Glutamatergic neuron (in vitro differentiated cells): Measurements from ENCODE around the gene LRRK1. TPM values are rescaled to one million over a fixed set of nuclear protein-coding genes. Genes with fewer than 3 reads are reported as not detected.

ENCODE experiments used
- DNase-seq: peaks from one replicate; pipeline ENCODE4 v3.0.0; 2022
- H3K27ac Mint-ChIP-seq: one replicate; pipeline ENCODE4 v1.8.0; 2020; ENCODE audit warnings: mild to moderate bottlenecking, mixed read lengths, inconsistent platforms; ENCODE audit not compliant: unreplicated experiment
- H3K27me3 Mint-ChIP-seq: one replicate; pipeline ENCODE4 v1.8.0; 2020; ENCODE audit warnings: mild to moderate bottlenecking, moderate library complexity, mixed read lengths, inconsistent platforms; ENCODE audit not compliant: unreplicated experiment
- H3K36me3 Mint-ChIP-seq: one replicate; pipeline ENCODE4 v1.8.0; 2020; ENCODE audit warnings: mild to moderate bottlenecking, mixed read lengths, inconsistent platforms; ENCODE audit not compliant: unreplicated experiment
- H3K4me1 Mint-ChIP-seq: one replicate; pipeline ENCODE4 v1.8.0; 2020; ENCODE audit warnings: mild to moderate bottlenecking, low read depth, mixed read lengths, inconsistent platforms; ENCODE audit not compliant: unreplicated experiment
- H3K4me3 Mint-ChIP-seq: one replicate; pipeline ENCODE4 v1.8.0; 2020; ENCODE audit warnings: mild to moderate bottlenecking, mixed read lengths, inconsistent platforms; ENCODE audit not compliant: unreplicated experiment
- H3K9me3 Mint-ChIP-seq: one replicate; pipeline ENCODE4 v1.8.0; 2020; ENCODE audit warnings: mild to moderate bottlenecking, moderate library complexity, mixed read lengths, inconsistent platforms; ENCODE audit not compliant: unreplicated experiment
- CTCF ChIP-seq: fragments of 200-600 bp; sonication (generic); IDR thresholded peaks from one replicate; pipeline ENCODE4 v1.5.0; 2021; ENCODE audit not compliant: partially characterized antibody, unreplicated experiment
- total RNA-seq: library from RNA; stranded (reverse); fragmentation: NEBNext Ultra II Directional; extraction: Animal tissue kit (Norgen Biotek cat#: 25700); gene quantifications from one replicate; pipeline ENCODE4 v1.2.1, GENCODE V29; 2021; ENCODE audit not compliant: unreplicated experiment

The LRRK1 gene
- total RNA-seq, 1 donor from 2014 or later: 1.5 TPM

- TF ChIP-seq CTCF: no peak
- DNase-seq: no peak
- Mint-ChIP-seq H3K27me3 (peaks cover 2% of the 10 kb centered on the region), H3K4me1 (peaks cover 21% of the 10 kb centered on the region), H3K27ac (no peak overlapping the region), H3K4me3 (no peak overlapping the region), H3K9me3 (peaks cover 3% of the 10 kb centered on the region), H3K36me3 (peaks cover 6% of the 10 kb centered on the region)
Observed at GRCh38 chr15:101052031-101052620, 133.0 kb downstream of the LRRK1 start.

GRCh38 chr15:101052681-101053121, 133.5 kb downstream of the LRRK1 start:
- Mint-ChIP-seq H3K4me1 (peaks cover 15% of the 10 kb centered on the region), H3K27me3 (peaks cover 2% of the 10 kb centered on the region), H3K27ac (no peak overlapping the region), H3K36me3 (peaks cover 9% of the 10 kb centered on the region), H3K4me3 (no peak overlapping the region), H3K9me3 (peaks cover 2% of the 10 kb centered on the region)
- no peak for DNase-seq
- no peak for TF ChIP-seq CTCF

GRCh38 chr15:101053261-101053660, 134.1 kb downstream of the LRRK1 start:
- DNase-seq: no peak
- Mint-ChIP-seq H3K27ac (no peak overlapping the region), H3K36me3 (peaks cover 9% of the 10 kb centered on the region), H3K9me3 (peaks cover 2% of the 10 kb centered on the region), H3K4me1 (peaks cover 11% of the 10 kb centered on the region), H3K4me3 (no peak overlapping the region), H3K27me3 (peaks cover 2% of the 10 kb centered on the region)
- no peak for TF ChIP-seq CTCF

GRCh38 chr15:101054116-101054515, 135.0 kb downstream of the LRRK1 start:
- H3K4me3 Mint-ChIP-seq: no peak overlapping the region
- H3K36me3 Mint-ChIP-seq: peaks cover 9% of the 10 kb centered on the region
- H3K27ac Mint-ChIP-seq: no peak overlapping the region
- peaks cover 2% of the 10 kb centered on the region for H3K27me3 Mint-ChIP-seq
- no peaks in the 10 kb centered on the region for H3K9me3 Mint-ChIP-seq
- no peak for TF ChIP-seq CTCF
- DNase-seq: no peak
- peaks cover 4% of the 10 kb centered on the region for H3K4me1 Mint-ChIP-seq

- Mint-ChIP-seq H3K27me3 (peaks cover 2% of the 10 kb centered on the region), H3K27ac (no peak overlapping the region), H3K4me1 (no peaks in the 10 kb centered on the region), H3K36me3 (peaks cover 9% of the 10 kb centered on the region), H3K9me3 (no peaks in the 10 kb centered on the region), H3K4me3 (no peak overlapping the region)
- no peak for DNase-seq
- TF ChIP-seq CTCF: no peak
Observed at GRCh38 chr15:101054991-101055390, 135.8 kb downstream of the LRRK1 start.
